OCI-LY3 (cell line): Measurements from ENCODE around the gene SSUH2.

ENCODE experiments used
- H2AFZ ChIP-seq: fragments of 200-600, 300-600 bp; shearing (Covaris generic); 2 replicates; pipeline ENCODE4 v1.6.0; 2014; ENCODE audit warnings: antibody characterized with exemption, low read depth, low read length
- H3K27ac ChIP-seq: fragments of 200-600, 300-600 bp; sonication (generic); 2 replicates; pipeline ENCODE4 v1.5.1; 2014; ENCODE audit warnings: mild to moderate bottlenecking, low read length, moderate library complexity, mixed read lengths
- H3K27me3 ChIP-seq: fragments of 200-600, 300-600 bp; sonication (generic); 2 replicates; pipeline ENCODE4 v1.6.1; 2014; ENCODE audit warnings: low read depth, low read length, mixed read lengths
- H3K36me3 ChIP-seq: fragments of 200-600, 300-600 bp; sonication (generic); replicated peaks from 2 replicates; pipeline ENCODE3; 2014; ENCODE audit warnings: low read depth, low read length, mixed read lengths
- H3K4me1 ChIP-seq: fragments of 300-600, 200-600 bp; sonication (generic); 2 replicates; pipeline ENCODE4 v1.6.1; 2014; ENCODE audit warnings: low read length, mixed read lengths
- H3K4me2 ChIP-seq: fragments of 200-600, 300-600 bp; sonication (generic); 2 replicates; pipeline ENCODE4 v1.6.1; 2014; ENCODE audit warnings: low read length, mixed read lengths
- H3K4me3 ChIP-seq: fragments of 300-600, 200-600 bp; sonication (generic); 2 replicates; pipeline ENCODE4 v1.5.1; 2014; ENCODE audit warnings: antibody characterized with exemption, mild to moderate bottlenecking, low read length, moderate library complexity
- H3K79me2 ChIP-seq: fragments of 300-600, 200-600 bp; shearing (Covaris generic); 2 replicates; pipeline ENCODE4 v1.6.1; 2014; ENCODE audit warnings: mild to moderate bottlenecking, low read length, mixed read lengths
- H3K9ac ChIP-seq: fragments of 300-600, 200-600 bp; shearing (Covaris generic); 2 replicates; pipeline ENCODE4 v1.6.0; 2014; ENCODE audit warnings: mild to moderate bottlenecking, low read length, moderate library complexity
- H3K9me3 ChIP-seq: fragments of 200-600, 300-600 bp; shearing (Covaris generic); 2 replicates; pipeline ENCODE4 v1.6.1; 2014; ENCODE audit warnings: low read length, mixed read lengths; ENCODE audit not compliant: insufficient read depth
- H4K20me1 ChIP-seq: fragments of 200-600, 300-600 bp; sonication (generic); 2 replicates; pipeline ENCODE4 v1.6.1; 2016; ENCODE audit warnings: low read length, mixed read lengths; ENCODE audit not compliant: insufficient read depth
- EZH2phosphoT487 ChIP-seq: fragments of 200-600 bp; shearing (Covaris generic); IDR thresholded peaks from 2 replicates; pipeline ENCODE4 v1.6.1; 2018; ENCODE audit warnings: antibody characterized with exemption, mixed run types, low read depth
- TF ChIP-seq, protein P1 (sequence below): fragments of 200-600, 300-600 bp; sonication (generic); IDR thresholded peaks from 2 replicates; pipeline ENCODE4 v1.5.1; 2014; ENCODE audit warnings: antibody characterized with exemption, low read length, low read depth

Gene SSUH2

DNA sequence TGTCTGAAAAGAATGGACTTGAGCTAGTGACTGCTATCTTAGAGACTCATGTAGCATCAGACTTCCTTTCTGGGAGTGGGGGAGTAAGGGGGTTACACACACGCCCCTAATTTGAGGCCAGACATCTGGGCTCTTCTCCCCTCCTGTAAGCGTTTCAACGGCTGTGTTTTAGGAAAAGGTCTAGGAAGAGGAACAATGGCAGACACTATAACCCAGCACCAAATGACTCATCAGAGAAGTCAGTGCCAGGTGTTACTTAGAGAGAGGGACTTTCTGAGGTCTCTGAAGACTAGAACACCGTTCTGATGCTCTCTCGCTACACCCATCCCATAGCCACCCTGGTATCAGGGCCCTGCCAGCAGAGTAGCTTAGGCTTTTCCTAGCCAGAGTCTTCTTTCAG lies 65.5 kb downstream of the SSUH2 start:
- H3K4me3 ChIP-seq = peak overlapping the region; percentile 56
- no peaks in the 10 kb centered on the region for H3K27me3 ChIP-seq
- no peaks in the 10 kb centered on the region for H3K9me3 ChIP-seq
- H2AFZ ChIP-seq = no peak overlapping the region
- TF ChIP-seq, protein P1, sequence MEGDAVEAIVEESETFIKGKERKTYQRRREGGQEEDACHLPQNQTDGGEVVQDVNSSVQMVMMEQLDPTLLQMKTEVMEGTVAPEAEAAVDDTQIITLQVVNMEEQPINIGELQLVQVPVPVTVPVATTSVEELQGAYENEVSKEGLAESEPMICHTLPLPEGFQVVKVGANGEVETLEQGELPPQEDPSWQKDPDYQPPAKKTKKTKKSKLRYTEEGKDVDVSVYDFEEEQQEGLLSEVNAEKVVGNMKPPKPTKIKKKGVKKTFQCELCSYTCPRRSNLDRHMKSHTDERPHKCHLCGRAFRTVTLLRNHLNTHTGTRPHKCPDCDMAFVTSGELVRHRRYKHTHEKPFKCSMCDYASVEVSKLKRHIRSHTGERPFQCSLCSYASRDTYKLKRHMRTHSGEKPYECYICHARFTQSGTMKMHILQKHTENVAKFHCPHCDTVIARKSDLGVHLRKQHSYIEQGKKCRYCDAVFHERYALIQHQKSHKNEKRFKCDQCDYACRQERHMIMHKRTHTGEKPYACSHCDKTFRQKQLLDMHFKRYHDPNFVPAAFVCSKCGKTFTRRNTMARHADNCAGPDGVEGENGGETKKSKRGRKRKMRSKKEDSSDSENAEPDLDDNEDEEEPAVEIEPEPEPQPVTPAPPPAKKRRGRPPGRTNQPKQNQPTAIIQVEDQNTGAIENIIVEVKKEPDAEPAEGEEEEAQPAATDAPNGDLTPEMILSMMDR = no peak
- TF ChIP-seq EZH2phosphoT487 = no peak
- H3K4me2 ChIP-seq = peak overlapping the region; percentile 71
- H3K4me1 ChIP-seq = peaks cover 21% of the 10 kb centered on the region
- H3K36me3 ChIP-seq = no peaks in the 10 kb centered on the region
- peak overlapping the region; percentile 27; the same call in 1 of the 2 replicates for H3K27ac ChIP-seq
- H4K20me1 ChIP-seq = no peaks in the 10 kb centered on the region
- no peaks in the 10 kb centered on the region for H3K79me2 ChIP-seq
- no peak overlapping the region; the same call in 1 of the 2 replicates for H3K9ac ChIP-seq

GRCh38 chr3:8578282-8578681 lies 66.3 kb downstream of the SSUH2 start:
- no peak overlapping the region for H3K9ac ChIP-seq
- TF ChIP-seq, protein P1 = no peak
- no peak for TF ChIP-seq EZH2phosphoT487
- no peak overlapping the region for H3K27ac ChIP-seq
- no peaks in the 10 kb centered on the region for H3K79me2 ChIP-seq
- H3K36me3 ChIP-seq = no peaks in the 10 kb centered on the region
- no peaks in the 10 kb centered on the region for H3K27me3 ChIP-seq
- H2AFZ ChIP-seq = no peak overlapping the region
- H3K9me3 ChIP-seq = no peaks in the 10 kb centered on the region
- peaks cover 21% of the 10 kb centered on the region for H3K4me1 ChIP-seq
- H3K4me3 ChIP-seq = peak overlapping the region; percentile 56; the same call in 1 of the 2 replicates
- peak overlapping the region; percentile 71 for H3K4me2 ChIP-seq
- H4K20me1 ChIP-seq = no peaks in the 10 kb centered on the region

GRCh38 chr3:8576841-8577571 lies 67.6 kb downstream of the SSUH2 start:
- TF ChIP-seq, protein P1 = no peak
- TF ChIP-seq EZH2phosphoT487 = no peak
- H2AFZ ChIP-seq = no peak overlapping the region
- H3K36me3 ChIP-seq = no peaks in the 10 kb centered on the region
- H3K27me3 ChIP-seq = no peaks in the 10 kb centered on the region
- no peak overlapping the region for H3K4me2 ChIP-seq
- H4K20me1 ChIP-seq = no peaks in the 10 kb centered on the region
- no peak overlapping the region for H3K4me3 ChIP-seq
- peaks cover 21% of the 10 kb centered on the region for H3K4me1 ChIP-seq
- no peak overlapping the region for H3K9ac ChIP-seq
- no peaks in the 10 kb centered on the region for H3K79me2 ChIP-seq
- no peak overlapping the region for H3K27ac ChIP-seq
- no peaks in the 10 kb centered on the region for H3K9me3 ChIP-seq

- Histone ChIP-seq H3K9me3 (no peaks in the 10 kb centered on the region), H2AFZ (no peak overlapping the region), H3K4me1 (peaks cover 21% of the 10 kb centered on the region), H3K27me3 (no peaks in the 10 kb centered on the region), H3K4me2 (no peak overlapping the region), H3K9ac (no peak overlapping the region), H4K20me1 (no peaks in the 10 kb centered on the region), H3K4me3 (no peak overlapping the region), H3K36me3 (no peaks in the 10 kb centered on the region), H3K79me2 (no peaks in the 10 kb centered on the region), H3K27ac (no peak overlapping the region)
- TF ChIP-seq, protein P1 = no peak
- no peak for TF ChIP-seq EZH2phosphoT487
Measured at GRCh38 chr3:8576436-8576835, 68.2 kb downstream of the SSUH2 start.
